Cardiac fibroblast (primary cell): ENCODE data around the gene TGM6.

Experiments
- DNase-seq, 2 donors: peaks; one replicate each; pipeline versions ENCODE4 v3.0.0 to v3.0.0-alpha.2; 2010; ENCODE audit warnings: low read depth in 2 of 2
- H3K4me3 ChIP-seq, 2 donors: replicated peaks in 1 of 2; 1 replicate in 1 of 2; 2 replicates in 1 of 2; pipeline ENCODE4 v1.5.1; 2011; ENCODE audit warnings: low read depth in 2 of 2, low read length in 2 of 2, mild to moderate bottlenecking in 2 of 2, moderate library complexity in 1 of 2
- TF ChIP-seq, protein P1 (sequence below): IDR thresholded peaks from one replicate; pipeline ENCODE4 v1.5.1; 2011; ENCODE audit warnings: low read depth, mild to moderate bottlenecking, low read length, inconsistent platforms

The TGM6 gene

GRCh38 chr20:2395136-2395535 lies 14.4 kb downstream of the TGM6 start:
- H3K4me3 ChIP-seq, result no peak overlapping the region
- no peak for DNase-seq
- TF ChIP-seq, protein P1, sequence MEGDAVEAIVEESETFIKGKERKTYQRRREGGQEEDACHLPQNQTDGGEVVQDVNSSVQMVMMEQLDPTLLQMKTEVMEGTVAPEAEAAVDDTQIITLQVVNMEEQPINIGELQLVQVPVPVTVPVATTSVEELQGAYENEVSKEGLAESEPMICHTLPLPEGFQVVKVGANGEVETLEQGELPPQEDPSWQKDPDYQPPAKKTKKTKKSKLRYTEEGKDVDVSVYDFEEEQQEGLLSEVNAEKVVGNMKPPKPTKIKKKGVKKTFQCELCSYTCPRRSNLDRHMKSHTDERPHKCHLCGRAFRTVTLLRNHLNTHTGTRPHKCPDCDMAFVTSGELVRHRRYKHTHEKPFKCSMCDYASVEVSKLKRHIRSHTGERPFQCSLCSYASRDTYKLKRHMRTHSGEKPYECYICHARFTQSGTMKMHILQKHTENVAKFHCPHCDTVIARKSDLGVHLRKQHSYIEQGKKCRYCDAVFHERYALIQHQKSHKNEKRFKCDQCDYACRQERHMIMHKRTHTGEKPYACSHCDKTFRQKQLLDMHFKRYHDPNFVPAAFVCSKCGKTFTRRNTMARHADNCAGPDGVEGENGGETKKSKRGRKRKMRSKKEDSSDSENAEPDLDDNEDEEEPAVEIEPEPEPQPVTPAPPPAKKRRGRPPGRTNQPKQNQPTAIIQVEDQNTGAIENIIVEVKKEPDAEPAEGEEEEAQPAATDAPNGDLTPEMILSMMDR, result no peak

GRCh38 chr20:2396241-2396814 lies 15.6 kb downstream of the TGM6 start:
- DNase-seq, result no peak
- no peak overlapping the region for H3K4me3 ChIP-seq
- TF ChIP-seq, protein P1, result no peak

GRCh38 chr20:2397091-2397490 lies 16.4 kb downstream of the TGM6 start:
- no peak for DNase-seq
- TF ChIP-seq, protein P1, result no peak
- no peak overlapping the region for H3K4me3 ChIP-seq

DNA sequence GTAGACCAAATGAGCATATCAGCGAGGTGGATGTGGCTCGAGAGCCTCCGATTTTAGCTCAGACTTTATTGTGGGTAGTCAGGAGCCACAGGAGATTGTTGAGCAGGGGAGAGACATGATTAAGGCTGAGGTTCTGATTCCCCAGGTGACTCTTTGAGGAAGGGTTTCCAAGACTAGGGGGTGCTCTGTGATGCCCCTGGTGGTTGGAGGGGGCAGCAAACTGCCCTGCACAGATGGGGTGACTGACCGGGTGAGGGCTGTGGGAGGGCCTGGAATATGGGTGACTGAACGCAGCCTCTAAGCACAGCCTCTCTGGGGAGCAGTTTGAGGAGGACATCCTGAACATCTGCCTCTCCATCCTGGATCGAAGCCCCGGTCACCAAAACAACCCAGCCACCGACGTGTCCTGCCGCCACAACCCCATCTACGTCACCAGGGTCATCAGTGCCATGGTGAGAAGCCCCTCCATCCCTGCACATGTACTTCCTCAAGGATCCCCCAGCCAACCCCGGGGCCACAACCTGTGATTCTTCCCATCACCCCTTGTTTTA lies 17.0 kb downstream of the TGM6 start:
- DNase-seq, result no peak
- H3K4me3 ChIP-seq, result no peak overlapping the region
- TF ChIP-seq, protein P1, result no peak

DNA sequence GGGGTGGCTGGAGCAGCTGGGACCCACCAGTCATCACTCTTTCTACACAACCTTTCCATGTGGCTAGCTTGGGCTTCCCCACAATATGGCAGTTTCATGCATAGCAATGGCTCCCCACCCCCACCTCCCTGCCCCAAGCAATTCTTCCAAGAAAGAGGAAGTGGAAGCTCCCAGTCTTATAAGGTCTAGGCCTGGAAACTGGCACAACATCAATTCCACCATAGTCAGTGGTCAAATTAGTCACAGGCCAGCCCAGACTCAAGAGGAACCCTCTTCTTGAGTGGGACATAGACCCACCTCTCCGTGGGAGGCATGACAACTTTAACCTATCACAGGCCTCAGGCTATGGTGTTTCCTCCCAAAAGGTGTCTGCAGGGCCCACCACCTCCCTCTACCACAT lies 17.7 kb downstream of the TGM6 start:
- no peak overlapping the region for H3K4me3 ChIP-seq
- TF ChIP-seq, protein P1, result no peak
- DNase-seq, result no peak

DNA sequence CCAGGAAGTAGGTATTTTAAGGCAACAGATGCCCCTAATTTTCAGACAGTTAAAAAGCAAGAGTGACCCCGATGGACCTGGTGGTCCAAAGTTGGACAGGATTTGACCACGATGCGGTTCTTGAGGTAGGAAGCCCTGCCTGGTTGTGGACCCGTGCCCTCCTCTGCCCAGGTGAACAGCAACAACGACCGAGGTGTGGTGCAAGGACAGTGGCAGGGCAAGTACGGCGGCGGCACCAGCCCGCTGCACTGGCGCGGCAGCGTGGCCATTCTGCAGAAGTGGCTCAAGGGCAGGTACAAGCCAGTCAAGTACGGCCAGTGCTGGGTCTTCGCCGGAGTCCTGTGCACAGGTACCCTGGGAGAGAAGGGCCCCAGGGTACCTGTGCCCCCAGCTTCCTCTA lies 18.7 kb downstream of the TGM6 start:
- DNase-seq, result no peak
- no peak overlapping the region for H3K4me3 ChIP-seq
- TF ChIP-seq, protein P1, result no peak

DNA sequence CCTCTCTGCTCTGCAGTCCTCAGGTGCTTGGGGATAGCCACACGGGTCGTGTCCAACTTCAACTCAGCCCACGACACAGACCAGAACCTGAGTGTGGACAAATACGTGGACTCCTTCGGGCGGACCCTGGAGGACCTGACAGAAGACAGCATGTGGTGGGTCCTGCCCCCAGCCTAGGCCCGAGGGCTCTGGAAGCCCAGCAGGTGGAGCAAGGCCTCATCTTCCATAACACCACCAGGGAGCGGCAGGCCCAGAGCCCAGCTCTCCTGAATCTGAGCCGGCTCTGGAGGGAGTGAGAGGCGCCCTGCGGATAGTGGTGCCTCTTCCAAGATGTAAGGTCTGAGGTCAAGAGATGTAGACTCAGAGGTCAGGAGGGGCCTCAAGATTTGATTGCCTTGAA lies 19.6 kb downstream of the TGM6 start:
- TF ChIP-seq, protein P1, result no peak

More for the DNA sequence above, 19.6 kb downstream of the TGM6 start:
- DNase-seq, result no peak
- no peak overlapping the region for H3K4me3 ChIP-seq
